Calu3 (cell line): Measurements from ENCODE around the gene DCAF12. TPM values are rescaled to one million over a fixed set of nuclear protein-coding genes. Genes with fewer than 3 reads are reported as not detected.

Experiments used
- BruUV-seq: library from RNA; stranded (reverse); fragments of 400-500 nt; replicated peaks from 2 replicates; lab custom pipeline; 2021; lab: Mats Ljungman, UMichigan
- CTCF ChIA-PET: fragments of 300-600 bp; sonication (Branson Sonifier 250); formaldehyde crosslinking; loops from one replicate; lab custom pipeline; 2022; ENCODE audit warnings: antibody characterized with exemption; lab: Charles Lee
- DNase-seq: peaks from one replicate; pipeline ENCODE4 v3.0.0; 2022
- H3K27ac Mint-ChIP-seq: one replicate; pipeline ENCODE4 v1.8.0; 2022; ENCODE audit warnings: mixed read lengths; ENCODE audit not compliant: unreplicated experiment
- H3K27me3 Mint-ChIP-seq: one replicate; pipeline ENCODE4 v1.8.0; 2022; ENCODE audit warnings: mixed read lengths; ENCODE audit not compliant: unreplicated experiment
- H3K36me3 Mint-ChIP-seq: one replicate; pipeline ENCODE4 v1.8.0; 2022; ENCODE audit warnings: mild to moderate bottlenecking, moderate library complexity, mixed read lengths; ENCODE audit not compliant: insufficient read depth, unreplicated experiment
- H3K4me1 Mint-ChIP-seq: one replicate; pipeline ENCODE4 v1.8.0; 2022; ENCODE audit warnings: mild to moderate bottlenecking, low read depth, mixed read lengths; ENCODE audit not compliant: unreplicated experiment
- H3K4me3 Mint-ChIP-seq: one replicate; pipeline ENCODE4 v1.8.0; 2022; ENCODE audit warnings: mild to moderate bottlenecking, low read depth, moderate library complexity, mixed read lengths; ENCODE audit not compliant: unreplicated experiment
- H3K9me3 Mint-ChIP-seq: one replicate; pipeline ENCODE4 v1.8.0; 2022; ENCODE audit warnings: low read depth, mixed read lengths; ENCODE audit not compliant: unreplicated experiment
- CTCF ChIP-seq: fragments of 200-600 bp; IDR thresholded peaks from one replicate; pipeline ENCODE4 v1.8.0; 2022; ENCODE audit warnings: antibody characterized with exemption; ENCODE audit not compliant: unreplicated experiment
- intact Hi-C: fragments of 100-400 bp; cut with micrococcal nuclease; formaldehyde crosslinking; loops from one replicate; pipeline ENCODE4 v1.10.0; 2022; ENCODE audit not compliant: unreplicated experiment
- total RNA-seq: library from RNA; stranded (reverse); gene quantifications from 2 replicates; pipeline ENCODE4 v1.2.3, GENCODE V29; 2022

Gene DCAF12
- total RNA-seq, 1 experiment from 2014 or later, result 20.8 TPM

GRCh38 chr9:34093578-34093977 lies 32.9 kb downstream of the DCAF12 start:
- TF ChIP-seq CTCF, result no peak
- DNase-seq, result no peak
- CTCF ChIA-PET, result interaction anchor here (0.7 kb wide), 2 partner anchors 15 to 33 kb away, joined by 3 to 5 read pairs; no protein-coding TSS in a partner anchor
- H3K27ac Mint-ChIP-seq, result no peak overlapping the region
- no TSS peak for BruUV-seq
- H3K27me3 Mint-ChIP-seq, result no peaks in the 10 kb centered on the region
- H3K36me3 Mint-ChIP-seq, result peaks cover 32% of the 10 kb centered on the region
- intact Hi-C loops, result no loop called here
- H3K4me1 Mint-ChIP-seq, result no peaks in the 10 kb centered on the region
- no peak overlapping the region for H3K4me3 Mint-ChIP-seq
- no peaks in the 10 kb centered on the region for H3K9me3 Mint-ChIP-seq

- Mint-ChIP-seq H3K36me3 (peaks cover 37% of the 10 kb centered on the region), H3K27me3 (no peaks in the 10 kb centered on the region), H3K4me1 (no peaks in the 10 kb centered on the region), H3K9me3 (no peaks in the 10 kb centered on the region), H3K4me3 (no peak overlapping the region), H3K27ac (no peak overlapping the region)
- no peak for DNase-seq
- BruUV-seq, result no TSS peak
- CTCF ChIA-PET, result no interaction called here
- intact Hi-C loops, result no loop called here
- no peak for TF ChIP-seq CTCF
Observed at GRCh38 chr9:34089311-34089710, 37.2 kb downstream of the DCAF12 start.

GRCh38 chr9:34087370-34087769 lies 39.1 kb downstream of the DCAF12 start:
- peaks cover 30% of the 10 kb centered on the region for H3K36me3 Mint-ChIP-seq
- no peaks in the 10 kb centered on the region for H3K27me3 Mint-ChIP-seq
- no peak overlapping the region for H3K27ac Mint-ChIP-seq
- DNase-seq, result no peak
- CTCF ChIA-PET, result no interaction called here
- TSS peak; percentile 21 for BruUV-seq
- H3K4me1 Mint-ChIP-seq, result no peaks in the 10 kb centered on the region
- no peak overlapping the region for H3K4me3 Mint-ChIP-seq
- intact Hi-C loops, result no loop called here
- TF ChIP-seq CTCF, result no peak
- H3K9me3 Mint-ChIP-seq, result no peaks in the 10 kb centered on the region

GRCh38 chr9:34086864-34087263 lies 39.6 kb downstream of the DCAF12 start:
- no TSS peak for BruUV-seq
- H3K9me3 Mint-ChIP-seq, result no peaks in the 10 kb centered on the region
- H3K27ac Mint-ChIP-seq, result no peak overlapping the region
- no peak for DNase-seq
- no peak overlapping the region for H3K4me3 Mint-ChIP-seq
- peaks cover 30% of the 10 kb centered on the region for H3K36me3 Mint-ChIP-seq
- no peaks in the 10 kb centered on the region for H3K4me1 Mint-ChIP-seq
- TF ChIP-seq CTCF, result no peak
- CTCF ChIA-PET, result no interaction called here
- no peaks in the 10 kb centered on the region for H3K27me3 Mint-ChIP-seq
- intact Hi-C loops, result no loop called here
